ENCODE measurements around the gene JARID2.
A peak's percentile ranks its signal among the peaks of the same experiment; 100 is the strongest.

Gene JARID2

GRCh38 chr6:15509335-15509933, 263.6 kb downstream of the JARID2 start:
- DNase-seq (ENCODE audit: low read depth): no peak

GRCh38 chr6:15510121-15510520, 264.3 kb downstream of the JARID2 start:
- no peak for DNase-seq (ENCODE audit: low read depth)

GRCh38 chr6:15510536-15511247, 264.8 kb downstream of the JARID2 start:
- no peak for DNase-seq (ENCODE audit: low read depth)

DNA sequence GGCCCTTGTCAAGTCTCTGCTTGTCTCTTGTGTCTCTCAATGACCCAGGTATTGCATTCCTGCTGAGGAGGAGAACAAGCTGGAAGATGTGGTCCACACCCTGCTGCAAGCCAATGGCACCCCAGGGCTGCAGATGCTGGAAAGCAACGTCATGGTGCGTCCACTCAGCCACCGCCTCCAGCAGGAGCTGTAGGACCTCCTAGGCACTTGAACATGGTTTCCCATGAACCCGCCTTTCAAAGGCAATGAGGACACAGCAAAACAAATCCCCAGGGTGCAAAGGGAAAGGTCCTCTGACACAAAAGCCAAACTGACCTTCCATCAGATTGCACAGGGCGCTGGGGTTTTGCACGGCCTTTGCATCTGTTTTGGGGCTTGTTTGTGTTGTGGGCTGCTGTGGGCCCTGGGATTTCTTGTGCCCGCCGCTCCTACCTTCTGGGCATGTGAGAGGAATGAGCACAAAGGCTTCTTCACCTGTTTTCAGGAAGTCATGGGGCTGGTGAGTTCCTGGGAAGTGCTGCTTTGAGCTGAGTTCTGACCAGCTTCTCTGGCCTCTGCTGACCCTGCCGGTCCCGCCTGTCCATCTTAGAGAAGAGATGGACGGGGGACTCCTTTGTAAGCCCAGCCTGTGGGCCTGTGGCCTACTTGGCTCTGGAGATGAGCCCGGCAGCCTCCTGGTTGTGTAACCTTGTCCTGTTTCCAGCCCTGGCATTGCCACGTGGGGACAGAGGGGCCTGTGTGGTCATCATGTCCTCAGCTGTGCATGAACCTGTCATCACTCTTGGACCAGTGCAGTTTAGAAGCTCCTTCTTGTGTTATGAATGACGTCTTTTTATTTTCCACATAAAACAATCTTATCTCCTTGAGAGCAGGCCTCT, 265.6 kb downstream of the JARID2 start:
- DNase-seq (ENCODE audit: low read depth): peak; percentile 36

GRCh38 chr6:15512126-15512525, 266.3 kb downstream of the JARID2 start:
- DNase-seq (ENCODE audit: low read depth): no peak

DNA sequence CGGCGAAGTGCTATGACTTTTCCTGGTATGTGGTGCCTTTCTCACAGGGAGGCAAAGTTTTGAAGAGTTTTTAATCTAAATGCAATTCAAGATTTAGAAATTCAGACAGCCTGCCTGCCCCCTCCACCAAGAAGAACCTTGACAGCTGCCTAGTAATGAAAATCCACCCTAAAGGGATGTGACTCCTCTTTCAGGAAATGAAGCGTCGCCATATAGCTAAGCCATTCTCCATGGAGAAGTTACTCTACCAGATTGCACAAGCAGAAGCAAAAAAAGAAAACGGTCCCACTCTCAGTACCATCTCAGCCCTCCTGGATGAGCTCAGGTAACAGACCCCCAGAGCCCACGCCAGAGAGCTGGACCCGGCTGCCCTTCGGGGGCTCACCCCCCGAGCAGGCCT, 266.9 kb downstream of the JARID2 start:
- no peak for DNase-seq (ENCODE audit: low read depth)

DNA sequence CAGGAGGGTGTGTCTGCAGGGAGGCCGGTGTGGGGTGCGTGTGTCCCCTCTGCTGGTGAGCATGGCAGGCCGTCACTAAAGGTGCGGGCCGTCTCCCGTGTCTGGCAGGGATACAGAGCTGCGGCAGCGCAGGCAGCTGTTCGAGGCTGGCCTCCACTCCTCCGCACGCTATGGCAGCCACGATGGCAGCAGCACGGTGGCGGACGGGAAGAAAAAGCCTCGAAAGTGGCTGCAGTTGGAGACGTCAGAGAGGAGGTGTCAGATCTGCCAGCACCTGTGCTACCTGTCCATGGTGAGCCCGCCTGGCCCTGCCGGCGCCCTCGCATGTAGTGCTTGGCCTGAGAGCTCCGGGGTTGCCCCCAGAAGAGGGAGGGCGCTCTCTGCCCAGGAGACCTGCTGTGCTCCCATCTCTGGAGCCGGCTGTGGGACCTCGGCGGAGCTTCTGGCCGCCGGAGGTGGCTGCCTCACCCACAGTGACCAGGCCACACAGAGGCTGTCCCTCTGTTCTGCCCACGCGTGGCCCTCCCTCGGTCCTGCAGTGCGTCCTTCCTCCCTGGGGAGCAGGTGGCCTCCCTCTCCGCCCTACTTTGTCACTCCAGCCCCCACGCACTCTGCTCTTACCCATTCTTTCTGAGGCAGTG, 267.4 kb downstream of the JARID2 start:
- DNase-seq (ENCODE audit: low read depth): no peak

DNA sequence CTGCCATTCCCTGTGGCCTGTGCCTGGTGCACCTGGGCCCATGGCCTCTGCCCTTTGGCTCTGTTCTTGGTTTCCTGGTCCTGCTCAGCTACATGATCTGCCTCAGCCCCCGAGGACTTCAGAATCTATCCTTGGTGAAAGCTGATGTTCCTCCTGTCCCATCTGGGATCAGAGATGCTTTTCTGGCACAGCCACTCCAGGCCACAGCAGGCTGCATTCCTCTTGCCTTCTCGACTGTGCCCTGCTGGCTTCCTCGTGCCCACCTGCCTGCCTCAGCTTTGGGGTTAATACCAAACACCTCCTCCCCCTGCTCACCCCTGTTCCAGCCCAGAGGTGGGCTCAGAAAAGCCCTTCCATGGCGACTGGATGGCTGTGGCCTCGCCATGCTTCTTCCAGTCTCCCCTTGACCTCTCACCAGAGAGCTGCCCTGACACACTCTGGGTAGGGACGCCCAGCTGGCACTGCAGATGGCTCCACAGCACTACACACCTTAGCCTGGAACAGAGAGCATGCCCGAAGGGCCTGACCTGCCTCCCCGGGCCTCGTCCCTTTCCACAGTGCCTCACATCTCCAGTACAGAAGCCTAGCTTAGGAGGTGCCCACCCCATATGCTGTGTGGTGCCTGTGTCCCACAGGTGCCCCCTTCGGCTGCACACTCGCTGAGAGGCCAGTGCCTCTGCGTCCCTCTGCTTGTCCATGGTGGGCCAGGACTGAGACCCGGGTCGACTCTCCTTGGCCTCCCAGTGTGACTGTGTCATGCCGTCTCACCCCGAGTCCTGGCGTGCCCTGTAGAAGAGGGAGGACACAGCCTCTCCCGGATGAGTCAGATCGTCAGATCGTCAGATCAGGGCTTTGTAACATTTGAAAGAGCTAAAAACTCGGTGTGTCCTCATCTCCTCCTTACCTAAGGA, 268.2 kb downstream of the JARID2 start:
- DNase-seq (ENCODE audit: low read depth): no peak

DNA sequence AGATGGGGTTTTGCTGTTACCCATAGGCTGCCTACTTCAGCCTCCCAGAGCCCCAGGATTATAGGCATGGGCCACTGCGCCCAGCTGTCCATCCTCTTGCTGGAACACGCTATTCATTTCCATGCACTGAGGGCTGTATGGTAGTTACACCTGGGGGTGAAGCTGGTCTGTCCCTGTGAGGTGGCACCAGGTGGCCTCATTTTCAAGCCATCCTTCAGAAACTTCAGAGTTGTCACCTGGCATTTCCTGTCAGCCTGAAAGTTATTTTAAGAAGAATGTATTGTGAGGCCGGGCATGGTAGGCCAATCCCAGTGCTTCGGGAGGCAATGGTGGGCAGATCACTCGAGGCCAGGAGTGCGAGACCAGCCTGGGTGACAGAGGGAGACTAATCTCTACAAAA, 269.4 kb downstream of the JARID2 start:
- no peak for DNase-seq (ENCODE audit: low read depth)

DNA sequence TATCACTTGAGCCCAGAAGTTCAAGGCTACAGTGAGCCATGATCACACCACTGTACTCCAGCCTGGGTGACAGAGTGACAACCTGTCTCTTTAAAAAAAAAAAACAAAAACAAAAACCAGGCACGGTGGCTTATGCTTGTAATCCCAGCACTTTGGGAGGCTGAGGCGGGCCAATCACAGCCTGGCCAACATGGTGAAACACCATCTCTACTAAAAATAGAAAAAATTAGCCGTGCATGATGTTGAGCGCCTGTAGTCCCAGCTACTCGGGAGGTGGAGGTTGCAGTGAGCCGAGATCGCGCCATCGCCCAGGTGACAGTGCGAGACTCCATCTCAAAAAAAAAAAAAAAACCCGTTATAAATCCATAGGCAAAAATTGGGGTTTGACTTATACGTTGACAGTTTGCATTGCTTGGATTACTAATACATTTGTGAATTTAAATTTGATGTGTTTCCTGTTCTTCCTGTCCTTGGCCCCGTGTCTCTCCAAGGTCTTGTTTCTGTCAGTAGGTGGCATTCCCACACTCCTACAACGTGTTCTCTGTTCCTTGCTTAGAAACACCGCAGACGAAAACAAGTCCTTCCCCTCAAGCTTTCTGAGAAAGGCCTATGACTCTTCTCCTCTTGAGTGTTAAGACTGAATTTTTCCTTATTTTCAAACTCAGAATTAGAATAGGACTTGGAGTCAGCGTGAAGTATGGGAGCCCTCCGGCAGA, 269.9 kb downstream of the JARID2 start:
- no peak for DNase-seq (ENCODE audit: low read depth)

GRCh38 chr6:15516378-15516777, 270.5 kb downstream of the JARID2 start:
- DNase-seq (ENCODE audit: low read depth): no peak

- DNase-seq (ENCODE audit: low read depth): no peak
Observed at GRCh38 chr6:15516923-15517560, 271.2 kb downstream of the JARID2 start.

GRCh38 chr6:15517600-15517999, 271.7 kb downstream of the JARID2 start:
- DNase-seq (ENCODE audit: low read depth): no peak

DNA sequence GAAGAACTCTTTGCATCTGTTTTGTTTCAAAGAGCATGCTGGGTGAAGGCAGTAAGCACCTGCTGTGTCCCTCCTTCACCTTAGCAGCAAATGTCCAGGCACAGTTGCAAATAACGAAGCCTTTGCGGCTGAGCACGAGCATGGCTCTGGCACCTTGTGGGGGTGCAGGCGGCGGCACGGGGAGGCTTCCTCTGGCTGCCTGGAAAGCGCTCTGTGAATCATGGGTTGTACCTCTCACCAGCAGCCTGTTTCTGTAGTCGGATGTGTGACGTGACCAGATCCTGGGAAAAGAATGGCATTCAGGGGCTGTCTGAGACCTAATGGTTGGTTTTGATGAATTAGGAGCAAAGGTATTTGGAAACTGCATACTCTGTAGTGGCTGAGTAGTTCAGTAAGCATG, 272.2 kb downstream of the JARID2 start:
- no peak for DNase-seq (ENCODE audit: low read depth)

GRCh38 chr6:15518878-15519277, 273.0 kb downstream of the JARID2 start:
- DNase-seq (ENCODE audit: low read depth): no peak

- no peak for DNase-seq (ENCODE audit: low read depth)
Observed at GRCh38 chr6:15519681-15520080, 273.8 kb downstream of the JARID2 start.

GRCh38 chr6:15520626-15521203, 274.8 kb downstream of the JARID2 start:
- no peak for DNase-seq (ENCODE audit: low read depth)

DNA sequence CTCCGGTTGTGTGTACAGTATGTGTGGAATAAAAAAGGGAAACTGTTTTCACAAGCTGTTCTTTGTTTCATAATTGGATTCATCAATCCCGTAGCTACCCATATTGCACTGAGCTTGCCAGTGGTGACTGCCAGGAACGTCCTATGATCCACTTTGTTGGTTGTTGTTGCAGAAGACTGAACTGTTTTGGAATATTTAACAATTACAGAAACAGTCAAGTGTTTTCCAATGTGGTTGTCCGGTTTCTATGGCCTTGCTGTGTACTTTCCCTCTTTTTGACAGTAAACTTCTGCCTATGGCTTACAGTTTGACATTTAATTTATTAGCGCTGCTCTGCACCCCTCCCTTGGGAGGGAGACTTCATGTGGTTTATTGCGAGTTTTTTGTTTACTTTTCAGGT, 275.7 kb downstream of the JARID2 start:
- peak; percentile 40 for DNase-seq (ENCODE audit: low read depth)

GRCh38 chr6:15522026-15522425, 276.2 kb downstream of the JARID2 start:
- DNase-seq (ENCODE audit: low read depth): no peak

DNA sequence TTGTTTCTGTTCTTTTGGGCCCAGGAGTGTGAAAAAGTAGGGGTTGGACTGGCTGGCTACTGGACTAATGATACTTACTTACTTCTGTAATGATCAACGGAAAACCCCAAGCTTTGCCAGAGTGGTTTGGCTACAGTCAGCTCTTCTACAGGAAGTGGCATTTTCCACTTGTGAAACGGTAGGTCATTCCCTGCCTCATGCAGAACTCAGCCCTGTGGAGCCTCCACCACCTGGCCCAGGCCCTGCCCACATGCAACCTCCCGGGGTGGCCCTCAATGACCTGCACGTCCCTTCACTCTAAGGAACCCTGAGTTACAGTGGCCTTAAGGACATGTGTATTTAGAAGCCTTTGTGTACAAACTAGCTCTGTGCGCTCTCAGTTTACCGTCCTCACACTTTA, 276.6 kb downstream of the JARID2 start:
- peak; percentile 36 for DNase-seq (ENCODE audit: low read depth)

Data from fibroblast of gingiva (primary cell).